HepG2 (cell line): ENCODE results near the gene PRR20G. TPM values are rescaled to one million over a fixed set of nuclear protein-coding genes. Genes with fewer than 3 reads are reported as not detected.

Experiments
- ATAC-seq: fragments of 200-7000 bp; cut with Tn5 transposase; 3 replicates; pipeline ENCODE4 v1.9.1; 2020; ENCODE audit warnings: mild to moderate bottlenecking, moderate library complexity
- BruUV-seq: library from RNA; stranded (reverse); fragments of 400-500 nt; replicated peaks from 2 replicates; lab custom pipeline; 2021; lab: Mats Ljungman, UMichigan
- CTCF ChIA-PET: fragments of 300-600 bp; formaldehyde crosslinking; extraction: SDS; loops from one replicate; lab custom pipeline; 2021; ENCODE audit warnings: low total read pairs, inconsistent platforms, low intra/inter-chr PET ratio; lab: Yijun Ruan, JAX
- POLR2A ChIA-PET: fragments of 350-600 bp; sonication (Branson Sonifier 250); formaldehyde crosslinking; loops from one replicate; lab custom pipeline; 2020; ENCODE audit warnings: antibody characterized with exemption, inconsistent platforms; lab: Yijun Ruan, JAX
- DNase-seq: peaks from one replicate; pipeline ENCODE4 v3.0.0-alpha.2; 2015; ENCODE audit warnings: low spot score
- FAIRE-seq: peaks from 3 replicates; lab custom pipeline; 2011; peaks lifted over from hg19 to GRCh38; lab: Jason Lieb, UNC
- H2AFZ ChIP-seq: one replicate; pipeline ENCODE4 v1.6.1; 2011; ENCODE audit warnings: low read length, inconsistent platforms
- H3K27ac ChIP-seq: fragments of 300-600 bp; 3 replicates; pipeline ENCODE4 v1.8.0; 2011; ENCODE audit warnings: mixed run types, mild to moderate bottlenecking, mixed read lengths, low read length, inconsistent platforms; ENCODE audit not compliant: insufficient read depth; ENCODE audit errors: extremely low read length
- H3K27me3 ChIP-seq, 2 experiments: fragments of 200-600 bp in 1 of 2; 2 replicates in 1 of 2; 3 replicates in 1 of 2; pipeline versions ENCODE4 v1.6.0 to v1.8.0; 2011; ENCODE audit warnings: low read length in 2 of 2, mild to moderate bottlenecking in 2 of 2, moderate library complexity in 2 of 2, inconsistent platforms in 1 of 2; ENCODE audit not compliant: insufficient read depth in 2 of 2, control insufficient read depth in 1 of 2
- H3K36me3 ChIP-seq, 2 experiments: fragments of 200-600 bp in 1 of 2; replicated peaks in 1 of 2; 2 replicates in 1 of 2; 3 replicates in 1 of 2; pipeline versions ENCODE4 v1.5.1 to v1.8.0; 2011; ENCODE audit warnings: low read length in 2 of 2, inconsistent platforms in 1 of 2; ENCODE audit not compliant: insufficient read depth in 2 of 2, control insufficient read depth in 1 of 2
- H3K4me1 ChIP-seq: 2 replicates; pipeline ENCODE4 v1.5.1; 2012; ENCODE audit warnings: low read length, inconsistent platforms; ENCODE audit not compliant: insufficient read depth
- H3K4me2 ChIP-seq: 2 replicates; pipeline ENCODE4 v1.6.0; 2011; ENCODE audit warnings: low read depth, low read length, inconsistent platforms
- H3K4me3 ChIP-seq, 3 experiments: fragments of 200-600 bp in 1 of 3; sonication (generic), shearing (Covaris generic) in 1 of 3; replicated peaks in 1 of 3; 2 replicates each; pipeline ENCODE4 v1.5.1; 2011 to 2016; ENCODE audit warnings: low read length in 3 of 3, inconsistent platforms in 2 of 3, low read depth in 2 of 3, mild to moderate bottlenecking in 2 of 3, control low read depth in 1 of 3, mixed read lengths in 1 of 3; ENCODE audit not compliant: insufficient read depth in 1 of 3
- H3K79me2 ChIP-seq: one replicate; pipeline ENCODE4 v1.6.1; 2011; ENCODE audit warnings: low read length, inconsistent platforms; ENCODE audit not compliant: insufficient read depth
- H3K9ac ChIP-seq: 2 replicates; pipeline ENCODE4 v1.6.0; 2011; ENCODE audit warnings: mild to moderate bottlenecking, low read depth, low read length, inconsistent platforms; ENCODE audit not compliant: insufficient read depth
- H3K9me3 ChIP-seq: 2 replicates; pipeline ENCODE4 v1.5.1; 2012; ENCODE audit warnings: mild to moderate bottlenecking, low read length
- H4K20me1 ChIP-seq: 2 replicates; pipeline ENCODE4 v1.6.0; 2011; ENCODE audit warnings: inconsistent platforms, mild to moderate bottlenecking, low read length, moderate library complexity; ENCODE audit not compliant: insufficient read depth
- CBFB ChIP-seq: sonication (generic); formaldehyde crosslinking; IDR thresholded peaks from 2 replicates; pipeline ENCODE4 v1.4.0; 2020; ENCODE audit warnings: missing genetic modification reagents
- CC2D1A ChIP-seq: sonication (generic); formaldehyde crosslinking; IDR thresholded peaks from 2 replicates; pipeline ENCODE4 v1.8.1; 2023; ENCODE audit warnings: mild to moderate bottlenecking, missing genetic modification reagents
- ELF3 ChIP-seq: IDR thresholded peaks from 2 replicates; pipeline ENCODE4 v1.6.1; 2016; ENCODE audit warnings: missing genetic modification reagents, missing compliant biosample characterization
- HMGA1 ChIP-seq: sonication (generic); formaldehyde crosslinking; conservative IDR thresholded peaks from 2 replicates; pipeline ENCODE4 v1.4.0; 2020; ENCODE audit warnings: missing genetic modification reagents
- KMT2A ChIP-seq: sonication (generic); formaldehyde crosslinking; IDR thresholded peaks from 2 replicates; pipeline ENCODE4 v1.4.0; 2020; ENCODE audit warnings: missing genetic modification reagents
- MAFG ChIP-seq: sonication (generic); formaldehyde crosslinking; IDR thresholded peaks from 2 replicates; pipeline ENCODE4 v1.5.1; 2020; ENCODE audit warnings: mild to moderate bottlenecking, missing genetic modification reagents
- MBNL3 ChIP-seq: fragments of 250-450 bp; sonication (Bioruptor Pico); conservative IDR thresholded peaks from 2 replicates; pipeline ENCODE4 v1.8.0; 2022; ENCODE audit warnings: mild to moderate bottlenecking, inconsistent platforms
- REL ChIP-seq: sonication (generic); formaldehyde crosslinking; conservative IDR thresholded peaks from 2 replicates; pipeline ENCODE4 v1.8.0; 2022; ENCODE audit warnings: mild to moderate bottlenecking, missing genetic modification reagents, moderate library complexity
- SP2 ChIP-seq: sonication (generic); formaldehyde crosslinking; IDR thresholded peaks from 2 replicates; pipeline ENCODE4 v1.5.1; 2020; ENCODE audit warnings: mild to moderate bottlenecking, missing genetic modification reagents
- TOE1 ChIP-seq: sonication (generic); formaldehyde crosslinking; IDR thresholded peaks from 2 replicates; pipeline ENCODE4 v1.4.0; 2020; ENCODE audit warnings: mild to moderate bottlenecking, missing genetic modification reagents
- TRIM24 ChIP-seq: sonication (generic); formaldehyde crosslinking; IDR thresholded peaks from 2 replicates; pipeline ENCODE4 v1.8.0; 2022; ENCODE audit warnings: mild to moderate bottlenecking, missing genetic modification reagents
- ZNF333 ChIP-seq: sonication (generic); formaldehyde crosslinking; IDR thresholded peaks from 2 replicates; pipeline ENCODE4 v1.4.0; 2020; ENCODE audit warnings: mild to moderate bottlenecking, missing genetic modification reagents, borderline replicate concordance
- ZNF572 ChIP-seq: sonication (generic); formaldehyde crosslinking; IDR thresholded peaks from 2 replicates; pipeline ENCODE4 v1.5.1; 2020; ENCODE audit warnings: mild to moderate bottlenecking, missing genetic modification reagents
- WGBS: methylation state at CpG from one replicate; pipeline ENCODE4 v1.1.6; 2017; ENCODE audit warnings: low lambda C conversion rate; 5-methylcytosine and 5-hydroxymethylcytosine counted together
- in situ Hi-C: cut with HindIII; loops from 2 replicates; pipeline ENCODE4 v1.10.0; 2017; ENCODE audit warnings: low pct_unique_long_range_greater_than_20kb; ENCODE audit not compliant: extremely low pct_ligation_motif_present
- intact Hi-C: fragments of 100-400 bp; cut with micrococcal nuclease; formaldehyde crosslinking; loops from one replicate; pipeline ENCODE4 v1.10.0; 2022; ENCODE audit not compliant: unreplicated experiment
- polyA plus RNA-seq, 8 experiments: library from polyadenylated mRNA; depleted of rRNA in 3 of 8; stranded (reverse) in 7 of 8; unstranded in 1 of 8; fragments of >200 nt; fragmentation: Illumina TruSeq in 4 of 8; extraction: Trizol in 4 of 8; gene quantifications; 2 replicates each; pipeline versions ENCODE4 v1.2.1 to v1.2.3, GENCODE V29; 2011 to 2016; ENCODE audit warnings: low read depth in 4 of 8, missing spikeins in 1 of 8, mixed read lengths in 1 of 8; ENCODE audit not compliant: insufficient read depth in 1 of 8
- total RNA-seq, 5 experiments: library from RNA; depleted of rRNA; stranded (reverse); fragments of >200 nt; fragmentation: Illumina TruSeq; extraction: Trizol; gene quantifications; 2 replicates each; pipeline ENCODE4 v1.2.3, GENCODE V29; 2016; ENCODE audit warnings: low read depth in 1 of 5
- TF ChIP-seq, protein P1 (sequence below): IDR thresholded peaks from 2 replicates; pipeline ENCODE4 v1.6.1; 2016; ENCODE audit warnings: control low read depth
- TF ChIP-seq, protein P2 (sequence below): sonication (generic); formaldehyde crosslinking; IDR thresholded peaks from 2 replicates; pipeline ENCODE4 v1.5.1; 2020; ENCODE audit warnings: missing genetic modification reagents, mild to moderate bottlenecking, borderline replicate concordance
- TF ChIP-seq, protein P3 (sequence below): sonication (generic); formaldehyde crosslinking; IDR thresholded peaks from 2 replicates; pipeline ENCODE4 v1.4.0; 2020; ENCODE audit warnings: missing genetic modification reagents

The PRR20G gene
- total and polyA plus RNA-seq, 2 of the 13 experiments (the other 11 are each of a cell fraction or from before 2014, with no cell fraction given), result not detected

DNA sequence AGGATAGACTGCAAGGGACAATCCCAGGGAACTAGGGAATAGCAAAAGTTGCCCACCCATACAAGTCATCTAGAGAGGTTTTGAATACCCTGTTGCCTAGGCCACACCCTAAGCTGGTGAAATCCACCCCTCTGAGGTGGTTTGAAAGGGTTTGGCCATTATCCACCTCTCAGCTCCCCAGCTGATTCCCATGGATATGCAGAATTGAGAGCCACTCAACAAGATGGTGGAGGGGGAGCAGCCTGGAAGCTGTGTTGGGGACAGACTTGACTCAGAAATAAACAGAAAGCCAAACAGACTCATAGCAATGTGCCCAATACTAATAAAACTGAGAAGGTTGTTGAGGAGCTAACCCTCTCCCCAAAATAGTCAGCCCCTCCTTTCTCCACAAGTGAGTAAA lies 10.9 kb downstream of the PRR20G start:
- in situ Hi-C loops, result no loop called here
- Histone ChIP-seq H2AFZ (no peak overlapping the region), H3K27ac (no peak overlapping the region), H4K20me1 (no peaks in the 10 kb centered on the region), H3K9me3 (no peaks in the 10 kb centered on the region), H3K4me2 (no peak overlapping the region), H3K36me3 (no peaks in the 10 kb centered on the region)
- no TSS peak for BruUV-seq
- intact Hi-C loops, result no loop called here
- no peak for DNase-seq
- ATAC-seq, result no peak
- no peak for FAIRE-seq
- POLR2A ChIA-PET, result no interaction called here
- no peak for TF ChIP-seq MAFG (CRISPR knock-in tag)
- TF ChIP-seq TRIM24, result no peak
- TF ChIP-seq, all 625 proteins: peak for 0
- Histone ChIP-seq H3K4me1 (no peaks in the 10 kb centered on the region), H3K79me2 (no peaks in the 10 kb centered on the region), H3K9ac (no peak overlapping the region), H3K27me3 (no peaks in the 10 kb centered on the region), H3K4me3 (no peak overlapping the region)
- CTCF ChIA-PET, result no interaction called here

DNA sequence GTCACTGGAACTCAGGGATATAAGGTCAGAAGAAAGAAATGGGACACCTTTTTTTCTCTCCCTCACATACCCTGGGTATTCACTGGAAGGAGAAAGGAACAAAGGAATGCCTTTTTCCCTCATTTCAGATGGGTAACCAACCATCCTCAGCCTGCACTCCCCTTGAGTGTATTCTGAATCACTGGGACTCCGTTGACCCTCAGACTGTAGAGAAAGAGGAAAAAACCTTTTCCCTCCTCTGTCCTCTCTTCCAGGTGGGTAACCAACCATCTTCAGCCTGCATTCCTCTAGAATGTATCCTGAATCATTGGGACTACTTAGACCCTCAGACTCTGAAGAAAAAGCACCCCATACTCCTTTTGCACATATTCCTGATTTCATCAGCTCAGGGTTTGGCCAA lies 11.4 kb downstream of the PRR20G start:
- in situ Hi-C loops (no loop called here), intact Hi-C loops (no loop called here)
- Histone ChIP-seq H3K9me3 (no peaks in the 10 kb centered on the region), H3K9ac (no peak overlapping the region), H3K4me2 (no peak overlapping the region), H3K4me1 (no peaks in the 10 kb centered on the region), H3K36me3 (no peaks in the 10 kb centered on the region), H3K27me3 (no peaks in the 10 kb centered on the region), H3K4me3 (no peak overlapping the region), H4K20me1 (no peaks in the 10 kb centered on the region), H3K79me2 (no peaks in the 10 kb centered on the region), H2AFZ (no peak overlapping the region), H3K27ac (no peak overlapping the region)
- ATAC-seq, result no peak
- no TSS peak for BruUV-seq
- no peak for FAIRE-seq
- ChIA-PET CTCF (no interaction called here), POLR2A (no interaction called here)
- 0% methylated on average over 1 of the region's 1 CpG for WGBS
- no peak for DNase-seq
- TF ChIP-seq, protein P1, sequence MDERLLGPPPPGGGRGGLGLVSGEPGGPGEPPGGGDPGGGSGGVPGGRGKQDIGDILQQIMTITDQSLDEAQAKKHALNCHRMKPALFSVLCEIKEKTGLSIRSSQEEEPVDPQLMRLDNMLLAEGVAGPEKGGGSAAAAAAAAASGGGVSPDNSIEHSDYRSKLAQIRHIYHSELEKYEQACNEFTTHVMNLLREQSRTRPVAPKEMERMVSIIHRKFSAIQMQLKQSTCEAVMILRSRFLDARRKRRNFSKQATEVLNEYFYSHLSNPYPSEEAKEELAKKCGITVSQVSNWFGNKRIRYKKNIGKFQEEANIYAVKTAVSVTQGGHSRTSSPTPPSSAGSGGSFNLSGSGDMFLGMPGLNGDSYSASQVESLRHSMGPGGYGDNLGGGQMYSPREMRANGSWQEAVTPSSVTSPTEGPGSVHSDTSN (CRISPR knock-in tag), result no peak
- TF ChIP-seq TOE1 (CRISPR knock-in tag), result no peak
- TF ChIP-seq CC2D1A (CRISPR knock-in tag), result no peak
- TF ChIP-seq KMT2A (CRISPR knock-in tag), result no peak
- no peak for TF ChIP-seq ELF3
- TF ChIP-seq ZNF333 (CRISPR knock-in tag), result no peak
- TF ChIP-seq, protein P2, sequence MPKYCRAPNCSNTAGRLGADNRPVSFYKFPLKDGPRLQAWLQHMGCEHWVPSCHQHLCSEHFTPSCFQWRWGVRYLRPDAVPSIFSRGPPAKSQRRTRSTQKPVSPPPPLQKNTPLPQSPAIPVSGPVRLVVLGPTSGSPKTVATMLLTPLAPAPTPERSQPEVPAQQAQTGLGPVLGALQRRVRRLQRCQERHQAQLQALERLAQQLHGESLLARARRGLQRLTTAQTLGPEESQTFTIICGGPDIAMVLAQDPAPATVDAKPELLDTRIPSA (CRISPR knock-in tag), result no peak
- TF ChIP-seq, protein P3, sequence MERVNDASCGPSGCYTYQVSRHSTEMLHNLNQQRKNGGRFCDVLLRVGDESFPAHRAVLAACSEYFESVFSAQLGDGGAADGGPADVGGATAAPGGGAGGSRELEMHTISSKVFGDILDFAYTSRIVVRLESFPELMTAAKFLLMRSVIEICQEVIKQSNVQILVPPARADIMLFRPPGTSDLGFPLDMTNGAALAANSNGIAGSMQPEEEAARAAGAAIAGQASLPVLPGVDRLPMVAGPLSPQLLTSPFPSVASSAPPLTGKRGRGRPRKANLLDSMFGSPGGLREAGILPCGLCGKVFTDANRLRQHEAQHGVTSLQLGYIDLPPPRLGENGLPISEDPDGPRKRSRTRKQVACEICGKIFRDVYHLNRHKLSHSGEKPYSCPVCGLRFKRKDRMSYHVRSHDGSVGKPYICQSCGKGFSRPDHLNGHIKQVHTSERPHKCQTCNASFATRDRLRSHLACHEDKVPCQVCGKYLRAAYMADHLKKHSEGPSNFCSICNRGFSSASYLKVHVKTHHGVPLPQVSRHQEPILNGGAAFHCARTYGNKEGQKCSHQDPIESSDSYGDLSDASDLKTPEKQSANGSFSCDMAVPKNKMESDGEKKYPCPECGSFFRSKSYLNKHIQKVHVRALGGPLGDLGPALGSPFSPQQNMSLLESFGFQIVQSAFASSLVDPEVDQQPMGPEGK (CRISPR knock-in tag), result no peak
- no peak for TF ChIP-seq CBFB (CRISPR knock-in tag)
- TF ChIP-seq HMGA1 (CRISPR knock-in tag), result no peak
- no peak for TF ChIP-seq MBNL3 (CRISPR knock-in tag)
- no peak for TF ChIP-seq SP2 (CRISPR knock-in tag)
- no peak for TF ChIP-seq REL (CRISPR knock-in tag)
- TF ChIP-seq ZNF572 (CRISPR knock-in tag), result no peak
